Fibroblast of pulmonary artery (primary cell): Measurements from ENCODE around the gene GPRC6A.

ENCODE experiments used
- DNase-seq: peaks from one replicate; pipeline ENCODE4 v3.0.0-alpha.2; 2010; ENCODE audit warnings: low read depth
- H3K4me3 ChIP-seq: replicated peaks from 2 replicates; pipeline ENCODE4 v1.5.1; 2011; ENCODE audit warnings: low read depth, mild to moderate bottlenecking, control low read depth, low read length, moderate library complexity
- CTCF ChIP-seq: IDR thresholded peaks from 2 replicates; pipeline ENCODE4 v1.5.1; 2011; ENCODE audit warnings: mild to moderate bottlenecking, control low read depth, low read length, inconsistent platforms; ENCODE audit errors: missing control alignments

The GPRC6A gene

GRCh38 chr6:116745176-116745575 lies 83.7 kb downstream of the GPRC6A start:
- TF ChIP-seq CTCF: no peak
- no peak for DNase-seq

More at GRCh38 chr6:116745176-116745575, 83.7 kb downstream of the GPRC6A start:
- H3K4me3 ChIP-seq: no peak overlapping the region
